Stimulated activated CD4-positive, alpha-beta T cell treated with anti-CD3 and anti-CD28 coated beads, Interleukin-12 subunit alpha, Interleukin-12 subunit beta, amount 100 ng/mL, for 24 hours (primary cell): ENCODE data around the gene SIX1.

Experiments used
- DNase-seq, 2 experiments: peaks; one replicate each; pipeline ENCODE4 v3.0.0-alpha.2; 2020; ENCODE audit warnings: low read depth in 2 of 2

Gene SIX1

DNA sequence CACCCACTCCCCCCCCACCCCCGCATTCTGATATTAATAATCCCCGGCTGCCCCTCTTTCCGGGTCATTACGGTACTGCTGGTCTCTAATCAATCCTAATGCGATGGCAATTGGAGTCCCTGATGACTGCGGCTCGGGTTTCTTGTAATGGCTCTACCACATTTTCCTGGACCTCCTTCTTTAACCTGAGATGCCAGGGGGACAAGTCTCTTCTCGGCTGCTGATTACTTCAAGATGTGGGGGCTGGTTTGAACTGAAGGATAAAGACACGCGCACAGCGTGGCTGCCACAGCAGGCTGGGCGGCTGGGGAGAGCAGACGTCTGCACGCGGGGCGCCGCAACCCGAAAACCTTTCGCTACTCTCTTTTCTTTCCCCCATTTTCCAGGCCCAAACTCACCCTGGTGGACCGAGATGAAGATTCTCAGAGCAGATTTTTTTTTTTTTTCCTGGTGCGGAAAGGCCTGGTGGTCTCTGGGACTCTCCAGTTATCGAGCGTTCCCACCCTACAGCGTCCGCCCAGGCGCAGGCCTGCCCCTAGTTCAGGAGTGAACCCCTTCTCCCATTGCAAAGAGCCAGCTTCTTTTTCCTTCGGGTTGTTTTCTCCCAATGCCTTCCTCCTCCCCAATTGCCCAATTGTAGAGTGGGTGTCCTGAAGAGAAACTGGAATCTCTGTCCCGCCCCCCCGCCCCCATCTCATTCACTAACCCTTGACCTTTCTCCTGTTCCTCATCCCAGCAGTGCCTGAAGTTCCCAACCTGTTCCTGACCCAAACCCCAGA lies 6.0 kb upstream of the SIX1 start:
- DNase-seq: no peak

DNA sequence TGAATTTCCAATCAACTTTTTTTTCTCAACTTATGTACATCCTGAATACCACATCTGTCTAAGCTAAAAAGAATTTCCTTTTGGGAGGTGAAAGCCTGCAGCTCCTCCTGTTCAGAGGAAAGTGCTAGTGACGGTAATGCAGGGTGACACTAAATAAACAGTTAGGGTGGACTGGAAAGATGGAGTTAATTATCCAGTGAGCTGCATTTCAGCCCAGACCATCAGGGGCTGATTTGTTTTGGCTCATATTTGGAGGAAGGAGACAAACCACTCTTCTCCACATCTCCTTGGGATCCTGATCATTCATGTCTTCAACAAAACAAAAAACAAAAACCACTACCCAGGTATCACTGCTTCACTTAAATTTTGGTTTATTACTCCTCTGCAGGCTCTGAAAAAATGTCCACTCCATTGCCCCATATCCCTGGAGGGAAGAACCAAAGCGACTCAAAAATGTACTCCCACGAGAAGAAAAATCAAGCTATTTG lies 5.1 kb upstream of the SIX1 start:
- no peak for DNase-seq

DNA sequence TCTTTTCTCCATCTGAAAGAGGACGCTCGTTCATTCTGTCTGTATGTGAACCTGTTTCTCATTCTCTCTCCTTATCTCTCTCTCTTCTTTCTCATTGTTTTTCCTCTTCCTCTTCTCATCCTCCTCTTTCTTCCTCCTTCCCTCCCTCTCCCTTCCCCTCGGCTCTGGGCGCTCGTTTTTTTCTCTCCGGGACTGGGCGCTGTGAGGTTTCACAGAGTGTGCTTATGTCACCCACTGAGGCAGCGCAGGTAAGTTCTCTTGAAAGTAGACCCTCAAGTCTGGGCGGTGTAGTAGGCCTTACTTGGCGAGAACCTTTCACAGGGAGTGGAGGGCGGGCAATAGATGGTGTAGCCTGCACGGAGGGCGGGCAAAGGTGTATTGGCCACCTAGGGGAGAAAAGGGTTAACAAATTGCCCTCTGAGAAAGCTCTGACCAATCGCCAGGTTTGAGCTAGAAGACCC lies 4.5 kb upstream of the SIX1 start:
- no peak for DNase-seq

DNA sequence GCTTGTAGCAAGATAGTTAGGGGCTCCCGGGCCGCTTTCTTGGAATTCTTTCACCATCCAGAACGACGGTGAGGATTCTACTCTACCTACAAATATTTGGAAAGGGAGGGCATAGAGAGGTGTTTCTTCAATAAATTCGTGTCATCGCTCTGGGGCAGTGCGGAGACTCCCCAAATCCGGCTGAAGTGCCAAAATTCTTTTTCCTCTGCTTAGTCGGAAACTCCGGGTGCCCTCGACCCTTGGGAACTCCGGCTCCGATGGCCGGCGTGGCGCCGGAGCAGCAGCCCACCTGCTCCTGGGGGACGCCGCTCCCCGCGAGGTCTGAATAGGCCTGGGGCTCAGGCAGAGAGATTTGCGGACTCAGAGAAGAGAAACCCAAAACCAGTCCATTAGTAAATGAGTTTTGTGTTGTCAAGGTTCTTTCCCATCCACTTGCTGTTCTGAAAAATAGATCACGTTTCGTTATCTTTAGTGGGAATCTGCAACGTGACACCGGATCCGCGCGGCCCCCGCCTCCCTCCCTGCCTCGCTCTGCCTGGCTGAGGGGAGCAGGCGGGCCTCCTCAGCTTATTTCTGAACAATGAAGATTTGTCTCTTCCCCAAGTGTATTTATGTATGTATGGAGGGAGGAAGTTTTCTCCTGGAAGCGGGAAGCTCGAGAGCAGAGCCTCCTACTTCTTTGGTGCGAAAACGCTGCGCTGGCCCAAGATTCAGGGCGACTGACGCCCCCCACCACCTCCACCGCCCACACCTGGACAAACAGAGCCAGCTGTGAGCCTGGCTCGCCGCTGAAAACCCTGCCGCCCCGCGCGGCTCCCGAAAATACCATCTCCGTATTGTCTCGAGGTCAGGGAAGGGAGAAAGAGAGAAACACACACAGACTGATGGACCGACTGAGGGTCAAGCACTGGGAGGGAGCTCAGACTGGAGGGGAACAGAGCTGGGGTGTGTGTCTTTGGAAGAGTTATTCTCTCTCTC lies 3.7 kb upstream of the SIX1 start:
- DNase-seq: no peak

DNA sequence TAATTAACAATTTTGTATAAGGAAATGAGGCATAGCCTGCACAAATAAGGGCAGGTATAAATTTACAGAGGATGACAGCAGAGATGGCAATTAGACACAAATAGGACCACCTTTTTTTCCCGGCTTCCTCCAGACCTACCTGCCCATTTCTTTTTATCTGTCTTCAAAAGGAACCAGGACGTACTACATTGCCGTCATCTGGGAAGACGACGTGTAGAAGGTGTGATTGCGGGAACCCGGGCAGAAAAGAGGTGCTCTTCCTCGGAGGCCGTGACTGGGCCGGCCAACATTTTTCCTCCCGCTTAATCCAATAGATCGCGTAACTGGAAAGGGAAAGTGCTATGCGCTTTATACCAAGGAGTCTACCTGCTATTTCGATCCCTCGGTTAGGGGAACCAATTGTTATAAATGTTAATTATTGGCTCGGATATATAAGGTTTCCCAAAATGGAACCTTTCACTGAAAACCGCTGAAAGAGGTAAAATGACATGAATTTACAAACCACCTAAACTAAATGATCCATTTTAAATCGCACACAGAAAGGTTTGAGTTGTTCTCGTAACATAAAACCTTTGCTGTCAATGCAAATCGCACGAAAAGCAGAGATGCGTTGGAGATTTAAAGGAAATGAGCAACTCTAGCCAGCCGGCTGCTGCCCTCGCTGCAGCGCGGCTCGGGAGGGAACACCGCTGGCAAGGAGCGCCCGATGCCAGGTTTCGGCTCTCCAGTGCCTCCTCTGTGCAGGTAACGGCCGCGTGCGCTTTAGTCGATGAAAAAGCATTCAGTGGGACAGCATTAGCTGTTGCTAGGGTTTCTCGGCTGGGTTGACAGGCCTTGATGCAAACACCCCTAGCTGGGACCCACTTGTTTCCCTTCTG lies 2.8 kb upstream of the SIX1 start:
- DNase-seq: no peak

DNA sequence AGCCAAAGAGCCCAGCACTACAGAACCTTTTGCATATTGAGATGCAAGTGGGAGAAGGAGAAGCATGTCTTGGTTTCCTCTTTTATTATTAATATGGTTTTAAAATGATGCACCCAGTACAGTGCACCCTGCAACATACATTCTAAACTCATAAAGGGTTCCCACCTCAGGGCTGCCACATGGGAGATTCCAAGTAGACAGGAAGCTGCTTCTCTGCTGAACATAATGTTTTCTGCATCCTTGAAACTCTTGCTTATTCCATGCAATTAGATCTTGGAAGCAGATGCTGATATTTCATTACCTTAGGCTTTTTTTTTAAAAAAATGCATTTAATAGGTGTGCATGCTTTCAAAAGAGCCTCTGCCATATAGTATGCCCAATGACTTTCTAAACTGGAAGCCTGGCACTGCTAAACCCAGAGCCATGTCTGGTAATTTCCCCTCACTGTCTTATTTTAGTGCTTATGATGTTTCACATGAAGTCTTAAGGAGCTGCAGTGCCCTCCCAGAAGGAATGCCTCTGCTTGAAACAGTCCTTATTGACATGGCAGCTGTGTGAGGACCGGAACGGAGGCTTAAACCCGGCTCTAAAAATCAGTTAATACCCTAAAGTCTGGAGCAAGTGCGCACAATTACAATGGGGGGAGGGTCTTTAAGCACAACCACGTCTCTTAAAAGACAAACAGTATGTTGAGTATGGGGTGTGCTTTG lies 2.0 kb upstream of the SIX1 start:
- no peak for DNase-seq

DNA sequence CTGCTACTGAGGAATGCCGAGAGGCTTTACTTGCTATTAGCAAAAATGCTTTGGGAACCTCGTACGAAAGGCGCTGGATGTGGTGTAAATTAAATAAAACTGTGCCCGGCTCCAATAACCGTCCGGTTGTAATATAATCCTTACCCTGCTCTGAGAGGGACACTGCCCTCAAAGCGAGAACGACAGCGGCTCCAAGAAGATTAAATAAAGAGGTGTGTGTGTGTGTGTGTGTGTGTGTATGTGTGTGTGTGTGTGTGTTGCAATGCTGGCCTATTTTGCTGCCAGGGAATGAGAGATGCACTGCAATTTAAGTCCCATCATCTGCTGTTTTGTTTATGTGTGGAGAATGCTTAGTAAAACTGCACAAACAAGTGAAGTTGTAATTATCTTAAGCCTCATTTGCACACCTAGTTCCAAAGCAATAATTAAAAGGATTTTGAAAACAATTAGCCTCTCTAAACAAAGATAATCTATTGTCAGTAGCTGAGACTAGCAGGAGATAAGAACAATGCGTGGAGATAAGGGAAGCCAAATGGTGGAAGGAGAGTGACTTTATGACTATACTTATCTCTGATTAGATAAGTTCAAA lies 1.2 kb upstream of the SIX1 start:
- DNase-seq: no peak

DNA sequence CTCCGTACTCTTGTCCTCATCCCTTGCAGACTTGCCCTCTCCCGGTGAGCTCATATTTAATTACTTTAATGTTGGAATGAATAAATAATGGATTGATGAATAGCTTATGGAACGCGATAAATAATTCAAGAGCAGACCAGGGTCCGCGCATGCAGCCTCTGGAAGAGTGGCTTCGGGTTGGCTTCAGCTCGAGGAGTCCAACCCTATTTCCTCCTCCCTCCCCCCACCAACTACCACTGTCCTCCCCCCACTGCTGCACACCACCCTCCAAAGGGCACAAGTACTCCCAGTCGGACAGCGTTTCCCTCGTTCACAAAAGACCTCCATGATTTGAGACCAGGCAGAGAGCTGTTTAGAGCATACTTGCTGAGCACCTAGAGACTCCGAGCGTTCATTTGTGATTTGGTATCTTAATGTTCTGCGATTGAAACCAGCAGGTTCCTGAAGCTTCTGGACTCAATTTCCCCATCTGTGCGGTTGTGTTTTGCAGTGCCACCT lies 647 bp upstream of the SIX1 start:
- DNase-seq: no peak

DNA sequence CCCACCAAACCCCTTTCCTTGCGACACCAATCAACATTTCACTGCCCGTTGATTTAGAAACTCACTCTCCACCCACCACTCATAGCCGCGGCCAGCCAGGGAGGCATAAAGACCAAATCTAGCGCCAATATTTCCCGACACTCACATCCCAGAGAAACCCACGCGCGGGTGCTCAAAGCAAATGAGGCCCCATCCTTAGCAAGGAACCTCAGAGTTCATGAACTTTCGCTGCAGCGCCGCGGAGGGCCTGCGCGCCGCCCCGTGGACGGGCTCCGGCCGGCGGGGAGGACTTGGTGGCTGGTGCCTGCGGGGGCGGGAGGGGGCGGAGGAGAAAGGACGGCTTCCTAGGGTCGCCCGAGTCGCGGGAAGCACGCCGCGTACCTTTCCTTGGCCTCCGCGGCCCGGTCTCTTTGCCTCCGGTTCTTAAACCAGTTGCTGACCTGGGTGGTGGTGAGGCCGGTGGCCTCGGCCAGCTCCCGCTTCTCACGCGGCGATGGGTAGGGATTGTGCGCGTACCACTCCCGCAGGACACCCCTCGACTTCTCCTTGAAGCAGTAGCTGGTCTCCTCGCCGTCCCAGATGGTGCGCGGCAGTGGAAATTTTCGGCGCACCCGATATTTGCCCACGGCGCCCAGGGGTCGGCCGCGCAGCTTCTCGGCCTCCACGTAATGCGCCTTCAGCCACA lies 886 bp downstream of the SIX1 start:
- DNase-seq: no peak

DNA sequence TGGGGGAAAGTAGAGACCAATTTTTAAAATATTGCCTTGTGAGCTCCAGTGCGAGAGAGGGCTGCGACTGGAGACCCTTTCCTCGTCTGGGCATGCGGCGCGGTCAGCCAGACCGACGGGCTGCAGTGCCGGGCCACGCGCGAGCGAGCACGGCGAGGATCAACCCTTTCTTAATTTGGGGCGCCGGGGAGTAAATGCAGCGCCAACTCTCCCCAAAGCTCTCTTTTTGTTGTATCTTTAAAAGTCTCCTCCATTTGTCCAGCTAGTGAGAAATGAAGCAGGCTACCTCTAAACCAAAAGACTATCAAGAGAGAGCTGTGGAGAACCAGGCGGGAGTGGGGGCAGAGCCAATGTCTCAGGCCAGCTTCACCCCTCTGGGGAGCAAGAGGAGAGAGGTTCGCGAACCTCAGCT lies 1.4 kb downstream of the SIX1 start:
- no peak for DNase-seq

DNA sequence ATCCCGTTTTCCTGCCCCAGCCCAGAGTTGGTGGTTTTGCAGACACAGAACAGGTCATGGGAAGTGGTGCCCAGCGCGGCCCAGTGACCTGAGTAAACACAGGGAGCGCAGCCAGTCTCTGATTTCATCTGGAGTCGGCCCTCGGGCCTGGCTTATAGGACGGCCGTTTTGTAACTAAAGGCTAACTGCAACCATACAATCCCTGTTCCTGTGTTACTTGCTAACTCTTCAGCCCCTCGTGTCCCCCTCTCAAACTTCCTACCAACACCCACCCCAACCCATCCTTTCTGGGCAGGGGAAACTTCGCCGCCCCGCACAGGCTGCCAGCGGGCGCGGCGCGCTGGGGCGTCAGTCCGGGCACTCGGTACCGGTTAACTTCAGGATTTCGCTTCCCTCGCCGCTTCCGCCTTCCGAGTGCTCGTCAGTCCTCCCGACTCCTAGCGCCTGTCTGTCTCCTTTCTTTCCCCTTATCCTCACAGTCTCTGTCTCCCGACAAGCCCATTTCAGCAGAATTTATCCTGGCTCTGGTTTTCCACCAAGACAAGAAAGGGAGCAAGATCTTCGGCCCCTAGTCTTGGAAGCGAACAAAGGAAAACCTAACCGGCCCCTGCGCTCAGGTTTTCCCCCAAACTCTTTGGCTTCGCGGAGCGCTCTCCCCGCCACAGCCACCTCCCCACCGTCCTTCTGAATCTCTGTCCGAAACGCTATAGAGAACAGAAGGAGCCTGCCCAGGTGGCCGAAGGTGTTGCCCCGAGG lies 2.0 kb downstream of the SIX1 start:
- DNase-seq: no peak

DNA sequence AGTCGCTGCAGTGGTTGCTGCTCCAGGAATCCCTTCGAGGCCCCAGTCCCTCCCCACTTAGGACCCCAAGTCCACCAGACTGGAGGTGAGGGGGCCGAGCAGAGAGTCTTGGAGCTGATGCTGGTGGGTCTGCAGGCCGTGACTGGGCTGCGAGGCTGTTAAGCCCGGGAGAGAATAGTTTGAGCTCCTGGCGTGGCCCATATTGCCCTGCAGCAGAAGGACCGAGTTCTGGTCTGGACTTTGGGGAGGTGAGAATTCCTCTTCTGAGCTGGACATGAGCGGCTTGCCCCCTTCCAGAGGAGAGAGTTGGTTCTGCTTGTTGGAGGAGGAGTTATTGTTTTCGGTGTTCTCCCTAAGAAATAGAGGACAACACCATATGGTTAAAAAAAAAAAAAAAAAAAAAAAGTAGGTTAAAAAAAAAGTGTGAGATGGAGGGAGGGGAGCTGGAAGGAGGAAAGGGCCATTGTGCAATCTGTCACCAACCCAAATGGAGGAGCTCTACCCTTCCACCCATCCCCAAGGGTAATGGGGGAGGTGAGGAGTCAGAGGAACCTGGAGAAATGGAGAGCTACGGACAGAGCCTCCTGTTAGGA lies 3.0 kb downstream of the SIX1 start:
- DNase-seq: no peak

DNA sequence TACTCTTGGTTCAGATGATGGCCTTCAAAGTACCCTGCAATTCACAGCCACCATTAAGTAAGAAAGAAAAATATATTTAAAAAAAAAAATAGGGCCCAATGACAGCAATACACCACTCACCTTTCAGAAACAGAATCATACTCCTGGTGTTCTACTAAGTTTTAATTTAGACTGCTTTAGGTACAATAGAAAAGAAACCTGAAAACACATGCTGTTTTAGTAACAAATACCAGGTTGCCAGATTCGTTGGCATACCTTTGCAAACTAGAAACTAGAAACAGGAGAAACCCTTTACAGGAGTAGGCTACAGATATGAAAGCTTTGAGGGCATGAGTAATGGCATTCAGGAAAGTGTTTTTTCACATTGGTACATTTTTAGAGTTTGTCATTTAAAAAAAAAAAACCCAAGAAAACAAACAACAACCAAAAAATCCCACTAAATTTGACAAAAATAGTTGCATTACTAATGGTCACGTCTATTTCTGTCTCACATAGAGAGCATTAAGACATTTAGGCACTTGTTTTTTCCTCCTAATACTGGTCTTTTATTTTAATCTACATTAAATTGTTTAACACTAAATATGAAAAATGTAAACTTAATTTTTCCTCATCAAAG lies 4.0 kb downstream of the SIX1 start:
- no peak for DNase-seq

DNA sequence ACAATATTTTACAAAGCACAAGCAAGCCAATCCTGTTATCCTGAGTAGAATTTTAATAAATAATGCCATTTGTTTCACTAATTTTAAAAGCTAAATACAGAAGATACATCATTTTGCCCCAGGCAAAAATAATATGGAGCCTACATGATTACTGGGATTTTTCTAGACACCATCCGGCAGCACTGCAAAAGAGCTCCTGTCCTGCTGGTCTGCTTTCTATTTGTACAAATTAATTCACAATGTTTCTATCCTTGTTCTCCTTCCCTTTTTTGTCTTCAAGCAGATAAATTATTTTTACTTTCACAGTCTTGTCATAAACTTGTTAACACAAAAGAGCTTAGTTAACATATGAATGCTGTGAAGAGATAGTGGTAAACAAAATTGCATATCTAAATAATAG lies 4.6 kb downstream of the SIX1 start:
- no peak for DNase-seq

DNA sequence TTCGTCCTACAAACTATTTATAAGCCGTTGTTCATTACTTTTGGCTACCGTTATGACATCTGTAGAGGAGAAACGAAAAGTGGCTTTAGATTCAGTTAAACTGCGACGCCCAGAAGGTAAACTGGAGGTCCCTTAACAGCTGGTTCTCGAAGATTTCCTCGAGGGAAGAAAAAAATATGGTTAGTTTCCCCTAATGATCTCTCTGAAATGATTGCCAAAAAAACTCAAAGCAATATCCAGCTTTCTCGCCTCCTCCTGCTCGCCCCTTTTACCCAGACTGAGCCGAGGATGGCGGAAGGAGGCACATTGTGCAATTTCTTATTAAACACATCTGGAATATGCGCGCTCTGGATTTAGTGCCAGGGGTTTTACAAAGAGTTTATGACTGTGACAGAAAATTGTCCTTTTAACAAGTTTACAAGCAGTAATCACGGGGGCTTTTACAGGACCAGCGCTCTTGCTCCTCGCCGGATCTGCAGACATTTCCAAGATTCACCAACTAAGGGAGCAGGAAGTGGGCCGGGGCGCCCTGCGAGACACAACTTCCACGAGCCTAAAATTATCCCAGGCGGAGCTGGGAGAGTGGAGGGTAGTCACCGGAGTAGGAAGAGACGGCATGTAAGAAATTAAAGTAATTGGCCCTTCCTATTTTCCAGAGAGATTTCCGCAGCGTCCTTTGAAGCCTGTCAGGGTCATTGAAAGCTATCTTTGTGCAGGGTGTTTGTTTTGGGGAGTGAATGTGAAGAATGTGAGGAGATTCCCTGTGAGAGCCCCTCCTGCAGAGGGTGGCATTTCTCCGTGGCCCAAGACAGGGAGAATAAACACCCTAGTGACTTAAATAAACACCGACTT lies 5.6 kb downstream of the SIX1 start:
- no peak for DNase-seq

DNA sequence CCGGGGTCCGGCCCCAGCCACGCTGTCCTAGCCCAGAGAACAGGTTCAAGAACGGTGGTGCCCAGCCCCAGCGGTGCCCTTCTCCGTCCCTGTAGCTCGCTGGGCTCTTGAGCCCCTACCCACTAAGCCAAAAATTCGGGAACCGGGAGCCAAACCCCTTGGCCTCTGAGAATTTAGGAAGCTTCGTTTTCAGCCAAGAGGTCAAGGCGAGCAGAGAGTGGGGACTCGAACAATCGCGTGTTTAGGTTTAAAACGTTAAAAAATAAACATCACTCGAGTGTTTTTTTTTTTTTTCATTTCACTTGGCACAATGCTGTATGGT lies 6.2 kb downstream of the SIX1 start:
- no peak for DNase-seq
